Posterior vena cava (tissue), 2 donors: ENCODE data around the gene HFE. TPM values are rescaled to one million over a fixed set of nuclear protein-coding genes. Genes with fewer than 3 reads are reported as not detected.
"Not testable (repeated sequence)": the region's sequence is repeated elsewhere in the genome, so short reads cannot be mapped to it uniquely, and the experiment has no call there.

ENCODE experiments used
- DNase-seq: peaks from one replicate; pipeline ENCODE4 v3.0.0-alpha.2; 2020; ENCODE audit warnings: low spot score
- intact Hi-C, 2 donors: fragments of 100-400 bp; cut with DNase I; formaldehyde crosslinking; loops; one replicate each; pipeline versions ENCODE4 v1.14.1 to v1.14.2; 2022 to 2023
- total RNA-seq, 2 donors: library from RNA; stranded (reverse); fragmentation: NEBNext Ultra II Directional; extraction: Animal tissue kit (Norgen Biotek cat#: 25700); gene quantifications; one replicate each; pipeline ENCODE4 v1.2.1, GENCODE V29; 2021
- donor health status: DM: yes; HTN: yes; CAD: no.
- donor health status: DM: yes; HTN: yes; CAD: no.

HFE gene
- total RNA-seq, 2 donors from 2014 or later, result 5.5 to 11.8 TPM

DNA sequence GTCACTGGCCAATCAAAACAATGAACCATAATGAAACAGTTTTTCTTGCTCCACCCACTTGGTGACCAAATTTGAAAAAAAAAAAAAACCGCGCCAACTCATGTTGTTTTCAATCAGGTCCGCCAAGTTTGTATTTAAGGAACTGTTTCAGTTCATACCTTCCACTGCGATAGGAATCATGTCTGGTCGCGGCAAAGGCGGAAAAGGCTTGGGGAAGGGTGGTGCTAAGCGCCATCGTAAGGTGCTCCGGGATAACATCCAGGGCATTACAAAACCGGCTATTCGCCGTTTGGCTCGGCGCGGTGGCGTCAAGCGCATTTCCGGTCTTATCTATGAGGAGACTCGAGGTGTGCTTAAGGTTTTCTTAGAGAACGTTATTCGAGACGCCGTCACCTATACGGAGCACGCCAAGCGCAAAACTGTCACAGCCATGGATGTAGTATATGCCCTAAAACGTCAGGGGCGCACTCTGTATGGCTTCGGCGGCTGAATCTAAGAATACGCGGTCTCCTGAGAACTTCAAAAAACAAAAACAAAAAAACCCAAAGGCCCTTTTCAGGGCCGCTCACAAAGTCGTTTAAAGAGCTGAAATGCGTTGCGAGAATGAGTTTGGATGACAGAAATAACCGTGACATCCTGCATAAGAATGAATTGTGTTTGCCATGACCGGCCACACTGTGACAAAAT, 16.7 kb downstream of the HFE start:
- peak; percentile 94 for DNase-seq
- intact Hi-C loops, result no loop called here

DNA sequence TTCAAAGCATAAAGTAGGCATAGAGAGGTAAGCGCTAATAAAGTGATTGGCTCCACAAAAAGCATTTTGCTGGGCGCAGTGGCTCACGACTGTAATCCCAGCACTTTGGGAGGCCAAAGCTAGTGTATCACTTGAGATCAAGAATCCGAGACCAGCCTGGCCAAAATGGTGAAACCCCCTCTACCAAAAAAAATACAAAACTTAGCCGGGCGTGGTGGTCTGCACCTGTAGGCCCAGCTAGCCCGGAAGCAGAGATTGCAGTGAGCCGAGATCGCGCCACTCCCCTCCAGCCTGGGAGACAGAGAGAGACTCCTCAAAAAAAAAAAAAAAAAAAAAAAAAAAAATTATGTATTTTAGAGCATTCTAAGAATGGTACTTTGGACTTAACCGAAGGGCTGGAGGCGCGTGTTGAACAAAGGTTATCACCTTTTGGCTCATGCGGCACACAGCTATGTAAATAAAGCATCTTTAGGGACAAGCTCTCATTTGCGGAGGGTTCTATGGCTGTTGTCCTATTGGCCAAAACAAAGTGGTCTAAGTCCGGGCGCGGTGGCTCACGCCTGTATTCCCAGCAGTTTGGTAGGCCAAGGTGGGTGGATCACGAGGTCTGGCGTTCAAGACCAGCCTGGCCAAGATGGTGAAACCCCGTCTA, 17.4 kb downstream of the HFE start:
- intact Hi-C loops, result no loop called here
- no peak for DNase-seq

DNA sequence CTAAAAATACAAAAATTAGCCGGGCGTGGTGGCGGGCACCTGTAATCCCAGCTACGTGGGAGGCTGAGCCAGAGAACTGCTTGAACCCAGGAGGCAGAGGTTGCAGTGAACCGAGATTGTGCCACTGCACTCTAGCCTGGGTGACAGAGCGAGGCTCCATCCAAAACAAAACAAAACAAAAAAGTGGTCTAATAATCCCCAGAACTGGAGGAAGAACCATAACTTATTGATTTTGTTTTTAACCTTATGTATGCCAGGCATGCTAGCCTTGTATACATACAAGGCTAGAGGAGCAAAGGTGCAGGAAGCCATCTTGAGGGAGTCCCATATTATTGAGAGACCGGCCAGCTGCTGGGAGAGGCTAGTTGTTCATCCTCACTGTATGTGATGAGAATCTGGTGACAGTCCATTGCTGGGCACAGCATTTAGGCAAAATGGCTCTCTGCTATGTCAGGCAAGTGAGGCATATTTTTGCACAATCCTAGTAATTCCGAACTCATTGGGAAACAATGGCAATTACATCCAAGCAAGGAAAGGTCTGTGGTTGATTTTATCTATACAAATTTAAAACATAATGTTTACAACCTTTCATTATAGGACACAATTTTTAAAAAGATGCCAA, 18.0 kb downstream of the HFE start:
- intact Hi-C loops, result no loop called here
- DNase-seq, result no peak

DNA sequence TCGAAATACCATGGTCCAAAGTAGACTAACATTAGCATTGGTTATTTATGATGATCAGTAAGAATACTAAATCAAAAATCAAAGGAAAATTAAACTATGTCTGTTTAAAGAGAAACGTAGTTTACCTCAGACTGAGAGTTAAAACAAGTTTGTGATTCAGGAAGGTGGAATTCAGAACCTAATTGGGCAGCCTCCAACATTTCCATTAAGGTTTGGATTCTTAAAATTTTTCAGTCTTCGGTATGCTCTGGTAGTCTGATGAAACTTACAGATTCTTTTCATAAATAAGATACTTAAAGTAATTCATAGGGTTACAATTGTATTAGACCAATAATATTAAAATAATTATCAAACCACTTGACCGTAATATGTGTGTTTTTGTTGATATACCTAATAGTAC, 18.6 kb downstream of the HFE start:
- intact Hi-C loops, result no loop called here
- DNase-seq, result no peak

DNA sequence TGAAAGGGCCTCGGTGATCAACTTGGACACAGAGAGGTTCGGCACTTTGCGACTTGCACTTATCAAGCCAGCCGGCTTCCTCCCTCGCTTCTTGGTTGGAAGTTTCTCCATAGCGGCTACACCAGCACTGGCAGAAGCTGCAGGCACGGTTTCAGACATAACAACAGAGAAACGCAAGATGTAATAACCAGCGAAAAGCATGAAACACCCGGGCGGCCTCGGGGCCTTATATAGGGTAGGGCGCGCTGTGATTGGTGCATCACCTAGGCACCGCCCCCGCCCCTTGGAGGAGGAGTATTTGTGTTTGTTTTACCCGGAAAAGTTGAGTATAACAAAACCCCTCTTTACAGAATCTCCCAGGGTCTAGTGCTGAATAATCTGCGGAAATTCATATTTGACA, 20.7 kb downstream of the HFE start:
- intact Hi-C loops, result no loop called here
- DNase-seq, result no peak

DNA sequence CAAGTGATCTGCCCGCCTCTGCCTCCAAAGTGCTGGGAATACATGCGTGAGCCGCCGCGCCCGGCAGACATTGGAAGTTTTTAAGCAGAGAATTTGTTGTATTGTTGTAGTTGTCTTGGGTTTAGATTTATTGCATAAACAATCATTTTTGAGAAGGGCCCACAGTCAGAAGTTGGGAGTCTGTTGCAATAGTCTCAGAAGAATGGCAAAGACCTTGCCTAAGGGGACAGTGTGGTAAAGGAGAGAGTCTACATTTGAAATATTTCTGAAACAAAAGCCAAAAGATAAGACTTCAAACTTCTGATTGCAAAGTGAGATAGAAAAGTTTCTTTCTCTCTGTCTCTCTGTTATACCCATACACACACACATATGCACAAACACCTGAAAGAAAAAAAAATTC, 22.5 kb downstream of the HFE start:
- intact Hi-C loops, result no loop called here
- DNase-seq, result no peak

DNA sequence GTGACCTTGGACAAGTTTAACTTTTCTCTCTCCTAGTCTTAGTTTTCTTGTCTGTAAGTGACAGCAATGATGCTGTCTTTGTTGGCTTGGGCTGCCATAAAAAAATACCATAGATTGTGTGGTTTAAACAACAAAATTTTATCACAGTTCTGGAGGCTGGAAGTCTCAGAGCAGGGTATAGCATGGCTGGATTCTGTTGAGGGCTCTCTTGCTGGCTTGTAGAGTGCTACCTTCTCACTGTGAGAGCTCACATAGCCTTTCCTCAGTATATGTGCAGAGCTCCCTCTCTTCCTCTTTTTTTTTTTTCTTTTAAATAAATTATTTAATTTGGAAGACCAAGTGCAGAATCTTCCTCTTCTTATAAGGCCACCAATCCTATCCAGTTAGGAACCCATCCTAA, 26.3 kb downstream of the HFE start:
- DNase-seq, result no peak

DNA sequence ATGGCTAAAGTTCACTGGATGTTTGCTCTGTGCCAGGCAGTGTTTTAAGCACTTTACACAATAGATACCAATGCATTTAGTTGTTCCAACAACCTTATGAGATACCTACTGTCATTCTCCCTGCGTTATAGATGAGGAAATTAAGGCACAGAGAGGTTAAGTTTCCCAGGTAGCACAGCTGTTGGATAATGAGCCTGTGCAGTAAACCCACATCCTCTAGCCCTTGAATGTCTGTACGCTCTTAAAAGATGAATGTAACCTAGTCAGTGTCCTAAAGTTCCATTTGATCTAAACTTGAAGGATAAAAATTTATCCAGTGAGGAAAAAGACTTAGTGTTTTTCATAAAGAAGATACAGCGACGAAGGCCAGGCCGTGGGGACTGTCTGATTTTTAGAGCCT, 28.0 kb downstream of the HFE start:
- DNase-seq, result no peak
- intact Hi-C loops, result no loop called here

More for the DNA sequence above, 26.3 kb downstream of the HFE start:
- intact Hi-C loops, result no loop called here

DNA sequence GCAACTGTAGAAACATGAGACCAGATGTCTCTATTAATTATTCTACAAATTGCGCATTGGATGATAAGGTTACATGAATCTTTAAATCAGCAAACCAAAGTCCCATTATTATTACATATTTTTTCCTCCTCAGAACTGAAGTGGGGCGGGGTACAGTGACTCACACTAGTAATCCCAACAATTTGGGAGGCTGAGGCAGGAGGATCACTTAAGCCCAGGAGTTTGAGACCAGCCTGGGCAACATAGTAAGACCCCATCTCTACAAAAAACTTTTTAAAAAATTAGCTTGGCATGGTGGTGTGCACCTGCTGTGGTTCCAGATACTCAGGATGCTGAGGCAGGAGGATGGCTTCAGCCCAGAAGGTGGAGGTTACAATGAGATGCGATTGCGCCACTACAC, 29.0 kb downstream of the HFE start:
- no peak for DNase-seq
- intact Hi-C loops, result no loop called here

DNA sequence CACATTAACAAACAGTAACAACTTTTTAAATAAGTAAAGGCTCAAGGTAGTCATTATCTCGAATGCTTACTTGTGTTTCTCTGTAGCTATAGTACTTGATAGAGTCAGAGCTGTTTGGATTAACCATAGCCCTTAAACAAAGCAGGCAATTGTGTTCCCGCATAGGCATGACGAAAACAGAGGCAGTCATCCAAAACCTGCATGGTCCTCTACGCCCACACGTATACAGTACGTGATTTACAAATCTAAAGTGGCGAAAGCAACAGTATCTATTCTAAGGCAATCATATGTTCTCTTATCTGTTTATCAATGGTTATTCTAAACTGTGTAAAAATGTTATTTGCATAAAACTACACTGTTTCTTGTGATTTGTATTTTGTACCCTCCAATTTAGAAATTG, 31.8 kb downstream of the HFE start:
- intact Hi-C loops, result no loop called here
- DNase-seq, result no peak

DNA sequence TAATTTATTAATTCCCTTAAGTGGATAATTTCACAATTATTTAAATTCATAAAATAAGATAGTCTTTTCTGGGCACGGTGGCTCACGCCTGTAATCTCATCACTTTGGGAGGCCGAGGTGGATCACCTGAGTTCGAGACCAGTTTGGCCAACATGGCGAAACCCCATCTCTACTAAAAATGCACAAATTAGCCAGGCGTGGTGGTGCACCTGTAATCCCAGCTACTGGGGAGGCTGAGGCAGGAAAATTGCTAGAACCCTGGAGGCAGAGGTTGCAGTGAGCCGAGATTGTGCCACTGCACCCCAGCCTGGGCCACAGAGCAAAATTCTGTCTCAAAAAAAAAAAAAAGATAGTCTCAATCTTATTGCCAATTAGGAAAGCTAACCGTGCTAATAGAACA, 32.9 kb downstream of the HFE start:
- intact Hi-C loops, result loop anchor here in 1 of 2 donors (10.0 kb wide), 1 partner anchor 85 kb away; a partner anchor contains a TSS
- DNase-seq, result not testable (repeated sequence)

DNA sequence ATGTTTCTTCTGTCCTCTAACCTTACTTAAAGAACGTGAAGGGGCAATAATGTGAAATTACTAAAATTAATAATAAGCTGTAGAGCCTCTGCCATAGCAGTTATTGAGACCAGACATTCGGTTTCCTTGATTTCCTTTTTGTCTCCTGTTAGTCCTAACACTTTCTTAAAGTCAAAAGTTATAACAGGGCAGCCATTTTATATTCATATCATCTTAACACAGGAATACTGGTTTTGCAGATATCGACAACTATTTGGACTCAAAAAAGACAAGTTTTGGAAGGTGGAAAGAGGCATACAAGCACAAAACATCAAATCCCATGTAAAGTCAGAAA, 33.5 kb downstream of the HFE start:
- intact Hi-C loops, result loop anchor here in 1 of 2 donors (10.0 kb wide), 1 partner anchor 84 kb away; a partner anchor contains a TSS
- DNase-seq, result no peak

DNA sequence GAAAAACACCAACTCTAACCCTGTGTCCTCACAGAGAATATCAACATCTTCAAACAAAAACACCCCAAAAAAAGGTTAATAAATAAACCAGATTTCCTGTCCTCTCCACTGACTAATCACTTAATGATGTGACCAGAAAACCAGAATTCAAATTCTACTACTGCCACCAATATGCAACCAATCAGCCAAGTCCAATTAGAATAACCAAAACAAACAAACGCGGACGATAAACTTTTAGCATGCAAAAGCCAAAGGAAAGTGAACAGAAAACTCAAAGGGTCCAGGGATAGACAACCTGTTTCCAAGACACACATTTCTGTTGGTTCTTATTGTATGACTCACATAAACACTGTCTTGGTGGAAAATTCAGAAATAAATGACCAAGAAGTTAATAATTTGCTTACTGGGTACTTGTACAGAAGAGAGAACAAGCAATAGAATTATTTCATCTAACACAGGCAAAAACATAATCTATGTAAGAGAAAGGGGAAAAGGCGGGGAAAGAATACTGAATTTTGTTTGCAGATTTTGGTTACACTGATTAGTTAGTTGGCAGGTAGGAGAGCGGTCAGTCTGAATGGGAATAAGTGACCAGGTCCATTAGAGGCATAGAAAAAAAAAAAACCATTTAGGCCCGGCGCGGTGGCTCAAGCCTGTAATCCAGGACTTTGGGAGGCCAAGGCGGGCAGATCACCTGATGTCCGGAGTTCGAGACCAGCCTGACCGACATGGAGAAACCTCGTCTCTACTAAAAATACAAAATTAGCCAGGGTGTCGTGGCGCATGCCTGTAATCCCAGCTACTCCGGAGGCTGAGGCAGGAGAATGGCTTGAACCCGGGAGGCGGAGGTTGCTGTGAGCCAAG, 34.1 kb downstream of the HFE start:
- no peak for DNase-seq
- intact Hi-C loops, result loop anchor here in 1 of 2 donors (10.0 kb wide), 1 partner anchor 83 kb away; a partner anchor contains a TSS

DNA sequence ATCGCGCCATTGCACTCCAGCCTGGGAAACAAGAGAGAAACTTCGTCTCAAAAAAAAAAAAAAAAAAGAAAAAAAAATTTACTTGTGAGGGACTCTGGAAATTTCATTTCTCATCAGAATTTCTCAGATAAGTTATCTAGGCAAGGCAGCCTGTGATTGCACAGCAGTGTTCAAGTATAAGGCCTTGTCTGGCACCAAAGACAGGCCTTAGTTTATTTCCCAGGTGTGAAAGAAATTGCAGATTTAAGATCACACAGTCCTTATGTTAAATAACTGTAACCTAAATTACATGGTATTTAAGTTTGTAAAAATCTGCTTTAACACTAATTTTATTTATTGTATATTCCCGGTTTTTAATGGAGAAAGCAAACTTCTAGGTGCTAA, 34.8 kb downstream of the HFE start:
- intact Hi-C loops, result loop anchor here in 1 of 2 donors (10.0 kb wide), 1 partner anchor 83 kb away; a partner anchor contains a TSS
- no peak for DNase-seq

DNA sequence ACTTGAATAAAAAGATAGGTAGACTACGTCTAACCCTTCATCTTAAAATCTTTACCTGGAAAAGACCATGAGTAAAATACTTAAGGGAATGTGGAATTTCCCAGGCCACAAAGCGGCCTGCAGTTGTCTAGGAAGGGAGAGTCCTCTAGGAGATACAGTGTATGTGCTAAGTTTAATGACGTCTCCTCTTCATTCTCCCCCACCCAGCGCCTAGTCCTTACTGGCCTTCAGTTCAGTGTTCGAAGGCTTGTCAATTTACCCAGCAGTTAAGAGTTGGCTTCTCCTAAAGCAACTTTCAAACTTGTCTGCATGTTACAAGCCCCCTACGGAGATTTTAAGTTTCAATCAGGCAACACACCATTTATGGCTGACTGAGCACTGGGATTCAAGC, 35.2 kb downstream of the HFE start:
- intact Hi-C loops, result loop anchor here in 1 of 2 donors (10.0 kb wide), 1 partner anchor 82 kb away; a partner anchor contains a TSS
- no peak for DNase-seq

DNA sequence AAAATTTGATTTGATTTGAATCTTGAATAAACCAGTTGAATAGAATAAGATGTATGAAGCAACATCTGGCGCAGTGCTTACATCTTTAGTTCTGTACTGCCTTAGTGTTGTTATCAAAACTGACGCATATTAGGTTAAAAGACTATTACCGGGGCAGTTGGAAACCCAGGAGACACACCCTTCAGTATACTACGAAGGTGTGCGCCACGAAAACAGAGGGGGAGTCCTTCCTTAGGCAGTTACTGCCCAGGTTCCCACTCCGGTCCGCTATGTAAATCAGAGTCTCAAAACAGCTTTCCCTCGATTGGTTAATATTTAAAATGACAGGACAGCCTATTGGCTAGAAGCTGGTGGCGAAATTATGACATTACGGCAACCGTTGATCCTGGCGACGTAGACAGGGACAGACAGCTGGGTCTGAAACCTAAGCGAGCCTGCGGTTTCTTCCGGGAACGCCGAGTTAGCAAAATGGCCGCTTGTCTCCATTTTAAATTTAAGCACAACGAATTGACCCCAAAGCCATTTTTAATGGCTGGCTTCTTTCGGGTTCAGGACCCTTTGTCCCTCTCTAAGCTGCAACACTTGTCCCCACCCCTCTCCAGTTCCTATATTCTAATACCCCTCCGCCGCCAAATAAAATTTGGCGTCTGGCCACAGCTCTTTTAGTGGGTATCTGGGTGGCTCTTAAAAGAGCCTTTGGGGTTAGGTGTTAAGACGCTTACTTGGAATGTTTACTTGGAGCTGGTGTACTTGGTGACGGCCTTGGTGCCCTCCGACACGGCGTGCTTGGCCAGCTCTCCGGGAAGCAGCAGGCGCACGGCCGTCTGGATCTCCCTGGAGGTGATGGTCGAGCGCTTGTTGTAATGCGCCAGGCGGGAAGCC, 35.8 kb downstream of the HFE start:
- peak; percentile 95 for DNase-seq
- intact Hi-C loops, result loop anchor here in 1 of 2 donors (10.0 kb wide), 1 partner anchor 82 kb away; a partner anchor contains a TSS

DNA sequence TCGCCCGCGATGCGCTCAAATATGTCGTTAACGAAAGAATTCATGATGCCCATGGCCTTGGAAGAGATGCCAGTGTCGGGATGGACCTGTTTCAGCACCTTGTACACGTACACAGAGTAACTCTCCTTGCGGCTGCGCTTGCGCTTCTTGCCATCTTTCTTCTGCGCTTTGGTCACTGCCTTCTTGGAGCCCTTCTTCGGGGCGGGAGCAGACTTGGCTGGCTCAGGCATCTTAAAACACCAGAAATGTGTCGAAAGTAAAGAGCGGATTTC, 36.4 kb downstream of the HFE start:
- intact Hi-C loops, result loop anchor here in 1 of 2 donors (10.0 kb wide), 1 partner anchor 81 kb away; a partner anchor contains a TSS
- peak; percentile 94 for DNase-seq

DNA sequence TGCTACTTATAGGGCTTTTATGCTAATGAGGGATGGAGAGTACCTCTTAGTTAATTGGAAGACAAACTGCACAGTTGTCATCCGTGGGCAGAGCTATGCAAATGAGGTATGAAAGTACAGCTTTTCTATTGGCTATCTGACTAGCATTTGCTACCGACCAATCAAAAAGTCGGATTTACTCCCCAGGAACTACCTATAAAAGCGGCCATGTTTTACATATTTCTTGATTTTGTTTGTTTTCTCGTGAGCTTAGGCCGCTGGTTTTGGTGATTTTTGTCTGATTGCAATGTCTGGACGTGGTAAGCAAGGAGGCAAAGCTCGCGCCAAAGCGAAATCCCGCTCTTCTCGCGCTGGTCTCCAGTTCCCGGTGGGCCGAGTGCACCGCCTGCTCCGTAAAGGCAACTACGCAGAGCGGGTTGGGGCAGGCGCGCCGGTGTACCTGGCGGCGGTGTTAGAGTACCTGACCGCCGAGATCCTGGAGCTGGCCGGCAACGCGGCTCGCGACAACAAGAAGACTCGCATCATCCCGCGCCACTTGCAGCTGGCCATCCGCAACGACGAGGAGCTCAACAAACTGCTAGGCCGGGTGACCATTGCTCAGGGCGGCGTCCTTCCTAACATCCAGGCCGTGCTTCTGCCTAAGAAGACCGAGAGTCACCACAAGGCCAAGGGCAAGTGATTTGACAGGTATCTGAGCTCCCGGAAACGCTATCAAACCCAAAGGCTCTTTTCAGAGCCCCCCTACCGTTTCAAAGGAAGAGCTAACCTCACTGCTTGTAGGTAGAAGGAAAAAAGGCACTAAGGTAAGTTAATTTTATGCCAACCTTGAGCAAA, 36.9 kb downstream of the HFE start:
- intact Hi-C loops, result loop anchor here in 1 of 2 donors (10.0 kb wide), 1 partner anchor 81 kb away; a partner anchor contains a TSS

More for the DNA sequence above, 36.9 kb downstream of the HFE start:
- DNase-seq, result peak; percentile 91
